Esophagus muscularis mucosa (tissue), 4 donors: Measurements from ENCODE around the gene CFAP92. TPM values are rescaled to one million over a fixed set of nuclear protein-coding genes. Genes with fewer than 3 reads are reported as not detected.

Experiments
- DNase-seq: peaks from one replicate; pipeline ENCODE4 v3.0.0-alpha.2; 2017; ENCODE audit errors: extremely low spot score
- H3K27ac ChIP-seq, 4 donors: fragments of 200-600 bp; sonication (generic); replicated peaks in 1 of 4; 1 replicate in 3 of 4; 2 replicates in 1 of 4; pipeline ENCODE4 v1.5.1; 2016 to 2019; ENCODE audit warnings: mild to moderate bottlenecking in 1 of 4
- H3K27me3 ChIP-seq, 4 donors: fragments of 200-600 bp; sonication (generic); one replicate each; pipeline versions ENCODE4 v1.5.1 to v1.6.0; 2016 to 2019
- H3K36me3 ChIP-seq, 4 donors: fragments of 200-600 bp; sonication (generic); one replicate each; pipeline ENCODE4 v1.5.1; 2016 to 2019
- H3K4me1 ChIP-seq, 4 donors: fragments of 200-600 bp; sonication (generic); one replicate each; pipeline ENCODE4 v1.5.1; 2016 to 2019
- H3K4me3 ChIP-seq, 4 donors: fragments of 200-600 bp; sonication (generic); 1 replicate in 2 of 4; 2 replicates in 2 of 4; pipeline ENCODE4 v1.5.1; 2016 to 2019; ENCODE audit warnings: mild to moderate bottlenecking in 4 of 4, moderate library complexity in 1 of 4
- H3K9me3 ChIP-seq, 4 donors: fragments of 200-600 bp; sonication (generic); 1 replicate in 3 of 4; 2 replicates in 1 of 4; pipeline ENCODE4 v1.5.1; 2016 to 2019
- EP300 ChIP-seq: sonication (generic); formaldehyde crosslinking; IDR thresholded peaks from one replicate; pipeline ENCODE4 v1.6.1; 2017; ENCODE audit warnings: antibody characterized with exemption
- POLR2A ChIP-seq: fragments of 450-650 bp; IDR thresholded peaks from one replicate; pipeline ENCODE4 v1.6.1; 2017; ENCODE audit warnings: antibody characterized with exemption, moderate library complexity, mild to moderate bottlenecking, low read depth
- POLR2AphosphoS5 ChIP-seq, 2 donors: sonication (generic); formaldehyde crosslinking; IDR thresholded peaks; one replicate each; pipeline ENCODE4 v1.6.1; 2017; ENCODE audit warnings: antibody characterized with exemption in 2 of 2
- WGBS: methylation state at CpG from one replicate; pipeline ENCODE4 v1.1.5; 2018; 5-methylcytosine and 5-hydroxymethylcytosine counted together
- intact Hi-C: fragments of 100-400 bp; cut with DNase I; formaldehyde crosslinking; loops from one replicate; pipeline ENCODE4 v1.15.1; 2023
- total RNA-seq, 4 donors: library from RNA; depleted of rRNA; stranded (reverse); fragments of >200 nt; gene quantifications; one replicate each; pipeline versions ENCODE4 v1.1.0 to v1.2.1, GENCODE V29; 2016
- TF ChIP-seq, protein P1 (sequence below), 3 experiments: fragments of 200-600 bp in 2 of 3; fragments of 450-650 bp in 1 of 3; sonication (generic) in 2 of 3; IDR thresholded peaks; one replicate each; pipeline ENCODE4 v1.5.1; 2017 to 2019; ENCODE audit warnings: antibody characterized with exemption in 3 of 3, mild to moderate bottlenecking in 2 of 3, moderate library complexity in 1 of 3

Gene CFAP92
- total RNA-seq, 4 donors from 2014 or later, result 0.19 to 1.2 (median 0.47) TPM

DNA sequence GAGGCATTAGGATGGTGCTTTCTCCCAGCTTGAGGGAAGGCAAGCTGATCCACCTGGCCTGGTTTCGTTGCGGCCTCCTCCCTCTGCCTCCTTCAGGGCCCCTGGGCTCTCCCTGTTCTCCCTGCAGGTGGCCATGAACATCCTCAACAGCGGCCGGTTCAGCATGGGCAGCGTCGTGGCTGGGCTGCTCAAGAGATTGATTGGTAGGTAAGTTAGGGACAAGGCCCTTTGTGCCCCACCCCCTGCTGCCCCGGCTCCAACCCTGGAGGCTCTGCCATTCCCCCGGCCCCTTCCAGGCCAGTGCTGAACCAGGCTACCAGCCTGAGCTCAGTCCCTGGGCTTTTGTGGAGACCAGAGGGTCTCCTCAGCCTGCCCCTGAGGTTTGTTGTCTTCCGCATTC, 91.5 kb downstream of the CFAP92 start:
- no peaks in the 10 kb centered on the region for H3K27me3 ChIP-seq
- H3K4me3 ChIP-seq, result no peak overlapping the region
- no peak for DNase-seq
- peaks cover 84 to 100% (median 98%) of the 10 kb centered on the region in 4 donors for H3K36me3 ChIP-seq
- TF ChIP-seq POLR2A, result no peak
- TF ChIP-seq EP300, result no peak
- TF ChIP-seq, protein P1, sequence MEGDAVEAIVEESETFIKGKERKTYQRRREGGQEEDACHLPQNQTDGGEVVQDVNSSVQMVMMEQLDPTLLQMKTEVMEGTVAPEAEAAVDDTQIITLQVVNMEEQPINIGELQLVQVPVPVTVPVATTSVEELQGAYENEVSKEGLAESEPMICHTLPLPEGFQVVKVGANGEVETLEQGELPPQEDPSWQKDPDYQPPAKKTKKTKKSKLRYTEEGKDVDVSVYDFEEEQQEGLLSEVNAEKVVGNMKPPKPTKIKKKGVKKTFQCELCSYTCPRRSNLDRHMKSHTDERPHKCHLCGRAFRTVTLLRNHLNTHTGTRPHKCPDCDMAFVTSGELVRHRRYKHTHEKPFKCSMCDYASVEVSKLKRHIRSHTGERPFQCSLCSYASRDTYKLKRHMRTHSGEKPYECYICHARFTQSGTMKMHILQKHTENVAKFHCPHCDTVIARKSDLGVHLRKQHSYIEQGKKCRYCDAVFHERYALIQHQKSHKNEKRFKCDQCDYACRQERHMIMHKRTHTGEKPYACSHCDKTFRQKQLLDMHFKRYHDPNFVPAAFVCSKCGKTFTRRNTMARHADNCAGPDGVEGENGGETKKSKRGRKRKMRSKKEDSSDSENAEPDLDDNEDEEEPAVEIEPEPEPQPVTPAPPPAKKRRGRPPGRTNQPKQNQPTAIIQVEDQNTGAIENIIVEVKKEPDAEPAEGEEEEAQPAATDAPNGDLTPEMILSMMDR (IDR thresholded peaks at IDR 0.05), result no peak
- TF ChIP-seq POLR2AphosphoS5 (IDR thresholded peaks at IDR 0.05), result no peak
- no peaks in the 10 kb centered on the region for H3K9me3 ChIP-seq
- intact Hi-C loops, result no loop called here
- WGBS, result 98% methylated on average over 6 of the region's 9 CpGs
- peaks cover 0 to 2% (median under 1%) of the 10 kb centered on the region in 4 donors for H3K4me1 ChIP-seq
- H3K27ac ChIP-seq, result no peak overlapping the region

DNA sequence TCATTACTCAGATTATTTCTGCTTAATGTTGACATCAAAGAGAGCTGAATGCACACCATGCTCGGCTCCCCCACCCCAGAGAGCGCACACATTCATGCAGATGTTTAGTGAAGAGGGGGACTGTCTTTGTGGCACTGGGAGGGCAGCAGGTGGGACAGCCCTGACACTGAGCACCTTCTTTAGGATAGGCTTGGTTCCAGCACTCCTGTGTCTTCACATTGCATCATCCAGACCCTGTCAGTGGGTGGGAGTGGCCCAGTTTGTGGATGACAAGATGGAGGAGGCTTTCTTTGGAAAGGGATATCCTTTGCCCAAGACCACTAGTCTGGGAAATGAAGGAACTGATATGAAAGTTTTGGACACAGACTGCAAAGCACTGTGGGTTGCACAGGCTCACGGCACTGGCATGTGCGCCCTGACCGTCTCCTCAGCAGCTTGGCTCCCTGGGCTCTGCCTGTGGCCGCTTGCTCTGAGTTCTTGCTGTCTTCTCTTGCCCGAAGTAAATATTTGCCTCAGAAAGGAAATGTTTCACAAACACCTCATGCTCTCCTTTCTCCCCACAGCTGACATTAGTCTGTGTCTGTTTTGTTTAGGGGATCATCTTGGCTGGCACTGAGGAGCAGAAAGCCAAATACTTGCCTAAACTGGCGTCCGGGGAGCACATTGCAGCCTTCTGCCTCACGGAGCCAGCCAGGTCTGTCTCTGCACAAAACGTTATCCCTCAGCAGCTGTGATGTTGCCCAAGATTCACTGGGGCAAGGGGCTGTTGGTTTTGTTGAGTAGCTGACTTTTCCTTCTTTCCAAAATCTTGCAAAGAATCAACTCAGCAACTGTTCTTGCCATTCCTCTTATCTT, 97.8 kb downstream of the CFAP92 start:
- intact Hi-C loops, result no loop called here
- Histone ChIP-seq H3K36me3 (peaks cover 58 to 82% (median 77%) of the 10 kb centered on the region in 4 donors), H3K27ac (peak overlapping the region; percentile 40 to 72 (median 56)), H3K4me1 (peaks cover 0 to 28% (median 25%) of the 10 kb centered on the region in 4 donors), H3K9me3 (no peaks in the 10 kb centered on the region), H3K27me3 (no peaks in the 10 kb centered on the region), H3K4me3 (no peak overlapping the region)
- no peak for DNase-seq
- WGBS, result 77% methylated on average over 11 of the region's 11 CpGs
- TF ChIP-seq, protein P1 (IDR thresholded peaks at IDR 0.05), result no peak
- TF ChIP-seq POLR2AphosphoS5 (IDR thresholded peaks at IDR 0.05), result peak in 1 of 2 donors; percentile 27

DNA sequence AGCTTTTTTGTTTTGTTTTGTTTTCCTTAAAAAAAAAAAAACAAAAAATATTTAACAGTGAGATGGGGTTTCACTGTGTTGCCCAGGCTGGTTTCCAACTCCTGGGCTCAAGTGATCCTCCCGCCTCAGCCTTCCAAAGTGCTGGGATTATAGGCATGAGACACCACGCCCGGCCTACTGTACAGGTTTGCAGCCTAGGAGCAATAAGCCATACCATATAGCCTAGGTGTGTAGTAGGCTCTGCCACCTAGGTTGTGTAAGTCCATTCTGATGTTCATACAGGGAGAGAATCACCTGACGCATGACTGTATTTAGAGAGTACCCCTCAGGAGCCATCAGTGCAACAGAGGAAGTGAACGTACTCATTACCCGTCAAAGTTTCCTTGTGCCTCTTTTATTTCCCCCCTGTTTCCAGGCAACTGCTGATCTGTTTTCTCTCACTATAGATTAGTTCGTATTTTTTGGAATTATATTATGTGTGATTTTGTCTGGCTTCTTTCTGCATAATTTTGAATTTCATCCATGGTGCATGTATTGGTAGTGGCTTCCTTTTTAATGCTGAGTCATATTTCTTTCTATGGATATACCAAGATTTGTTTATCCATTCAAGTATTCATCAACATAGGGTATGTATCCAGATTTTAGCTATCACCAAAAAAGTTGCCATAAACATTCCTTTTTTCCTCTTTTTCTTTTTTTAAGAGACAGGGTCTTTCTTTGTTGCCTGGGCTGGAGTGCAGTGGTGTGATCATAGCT, 104.6 kb downstream of the CFAP92 start:
- Histone ChIP-seq H3K27ac (no peak overlapping the region), H3K27me3 (no peaks in the 10 kb centered on the region), H3K36me3 (peaks cover 8 to 68% (median 48%) of the 10 kb centered on the region in 4 donors), H3K4me3 (no peak overlapping the region), H3K4me1 (peaks cover 0 to under 1% (median 0%) of the 10 kb centered on the region in 4 donors), H3K9me3 (no peaks in the 10 kb centered on the region)
- intact Hi-C loops, result no loop called here
- DNase-seq, result no peak
- TF ChIP-seq POLR2AphosphoS5 (IDR thresholded peaks at IDR 0.05) (no peak), POLR2A (no peak), EP300 (no peak)
- TF ChIP-seq, protein P1 (IDR thresholded peaks at IDR 0.05), result no peak
- WGBS, result 85% methylated on average over 7 of the region's 7 CpGs

DNA sequence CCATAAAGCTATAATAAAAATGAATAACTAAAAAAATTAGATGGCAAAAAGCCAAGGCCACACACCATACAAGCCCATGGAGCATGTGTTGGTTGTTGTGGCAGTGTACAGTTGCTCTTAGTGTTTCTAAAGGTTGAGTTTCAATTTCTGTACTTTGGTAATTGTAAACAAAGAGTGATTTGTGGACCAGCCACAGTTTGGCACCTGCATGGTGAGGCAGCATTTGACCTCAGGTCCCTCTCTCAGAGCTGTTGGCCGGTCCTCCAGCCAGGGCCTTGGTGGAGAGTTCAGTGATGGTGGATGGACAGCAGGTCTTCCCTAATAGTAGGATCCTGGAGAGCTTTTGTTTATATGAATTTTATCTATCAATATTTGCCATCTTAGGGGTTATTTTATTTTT, 108.9 kb downstream of the CFAP92 start:
- no peak for DNase-seq
- no peak for TF ChIP-seq EP300
- TF ChIP-seq POLR2AphosphoS5 (IDR thresholded peaks at IDR 0.05), result no peak
- TF ChIP-seq, protein P1 (IDR thresholded peaks at IDR 0.05), result no peak
- no peak for TF ChIP-seq POLR2A
- H3K4me1 ChIP-seq, result peaks cover 14 to 35% (median 28%) of the 10 kb centered on the region in 4 donors
- H3K27ac ChIP-seq, result no peak overlapping the region
- H3K9me3 ChIP-seq, result no peaks in the 10 kb centered on the region
- no peak overlapping the region for H3K4me3 ChIP-seq
- no peaks in the 10 kb centered on the region for H3K27me3 ChIP-seq
- intact Hi-C loops, result no loop called here
- 100% methylated on average over 1 of the region's 1 CpG for WGBS
- H3K36me3 ChIP-seq, result peaks cover 0 to 68% (median 44%) of the 10 kb centered on the region in 4 donors
